B cell (primary cell): ENCODE results near the gene POFUT1. TPM values are rescaled to one million over a fixed set of nuclear protein-coding genes. Genes with fewer than 3 reads are reported as not detected.

ENCODE experiments used
- ATAC-seq: fragments of 200-7000 bp; cut with Tn5 transposase; one replicate; pipeline ENCODE4 v1.10.0; 2021; ENCODE audit warnings: low read depth, mild to moderate bottlenecking, moderate number of reproducible peaks, moderate library complexity
- CTCF ChIA-PET: fragments of 350-600 bp; sonication (Branson Sonifier 250); formaldehyde crosslinking; loops from one replicate; lab custom pipeline; 2021; ENCODE audit warnings: antibody characterized with exemption, inconsistent platforms; lab: Charles Lee
- POLR2A ChIA-PET: fragments of 350-600 bp; sonication (Branson Sonifier 250); formaldehyde crosslinking; loops from one replicate; lab custom pipeline; 2021; ENCODE audit warnings: antibody characterized with exemption; lab: Charles Lee
- DNase-seq: peaks from one replicate; pipeline ENCODE4 v3.0.0; 2013
- H2AFZ ChIP-seq: 2 replicates; pipeline ENCODE4 v1.6.1; 2012; ENCODE audit warnings: mild to moderate bottlenecking, low read depth, low read length; ENCODE audit not compliant: insufficient read depth, poor library complexity, severe bottlenecking
- H3K27ac ChIP-seq, 2 donors: 1 replicate in 1 of 2; 2 replicates in 1 of 2; pipeline ENCODE4 v1.5.1; 2012 to 2013; ENCODE audit warnings: low read length in 2 of 2, mild to moderate bottlenecking in 2 of 2, moderate library complexity in 1 of 2
- H3K27me3 ChIP-seq, 4 experiments: fragments of 200-600 bp in 1 of 4; sonication (generic) in 1 of 4; replicated peaks in 1 of 4; 1 replicate in 2 of 4; 2 replicates in 2 of 4; pipeline versions ENCODE4 v1.6.1 to v1.7.0; 2013 to 2016; ENCODE audit warnings: low read length in 3 of 4, mild to moderate bottlenecking in 2 of 4, mixed read lengths in 1 of 4, moderate library complexity in 1 of 4; ENCODE audit not compliant: insufficient read depth in 4 of 4, control insufficient read depth in 3 of 4; ENCODE audit errors: control extremely low read depth in 1 of 4
- H3K36me3 ChIP-seq, 2 experiments: replicated peaks in 1 of 2; 1 replicate in 1 of 2; 2 replicates in 1 of 2; pipeline versions ENCODE4 v1.6.1 to v1.7.1; 2013; ENCODE audit warnings: low read length in 1 of 2; ENCODE audit not compliant: insufficient read depth in 2 of 2, control insufficient read depth in 1 of 2; ENCODE audit errors: control extremely low read depth in 1 of 2, extremely low read depth in 1 of 2
- H3K4me1 ChIP-seq, 2 donors: fragments of 200-600 bp in 1 of 2; sonication (generic) in 1 of 2; 1 replicate in 1 of 2; 2 replicates in 1 of 2; pipeline versions ENCODE4 v1.5.1 to v1.6.1; 2013 to 2017; ENCODE audit warnings: low read length in 2 of 2; ENCODE audit not compliant: control insufficient read depth in 2 of 2, insufficient read depth in 2 of 2
- H3K4me2 ChIP-seq: replicated peaks from 2 replicates; pipeline ENCODE3; 2012; ENCODE audit warnings: mild to moderate bottlenecking, low read depth, low read length; ENCODE audit not compliant: poor library complexity, severe bottlenecking
- H3K4me3 ChIP-seq, 5 experiments: fragments of 200-600 bp in 1 of 5; sonication (generic) in 1 of 5; 1 replicate in 3 of 5; 2 replicates in 2 of 5; pipeline versions ENCODE4 v1.5.1 to v1.7.0; 2011 to 2016; ENCODE audit warnings: low read length in 4 of 5, mild to moderate bottlenecking in 4 of 5, low read depth in 2 of 5, control low read depth in 1 of 5, moderate library complexity in 1 of 5; ENCODE audit not compliant: insufficient read depth in 1 of 5; ENCODE audit errors: control extremely low read depth in 1 of 5, extremely low read depth in 1 of 5
- H3K79me2 ChIP-seq: fragments of 200-600 bp; sonication (generic); one replicate; pipeline ENCODE4 v1.6.0; 2016; ENCODE audit warnings: low read length; ENCODE audit not compliant: control insufficient read depth, insufficient read depth
- H3K9ac ChIP-seq: fragments of 200-600 bp; sonication (generic); 2 replicates; pipeline ENCODE4 v1.6.1; 2017; ENCODE audit warnings: mild to moderate bottlenecking, low read length, moderate library complexity
- H3K9me3 ChIP-seq, 3 donors: one replicate each; pipeline versions ENCODE4 v1.6.1 to v1.7.1; 2013; ENCODE audit warnings: low read length in 2 of 3; ENCODE audit not compliant: control insufficient read depth in 2 of 3, insufficient read depth in 1 of 3; ENCODE audit errors: control extremely low read depth in 1 of 3
- H4K20me1 ChIP-seq: 2 replicates; pipeline ENCODE4 v1.6.0; 2012; ENCODE audit warnings: mild to moderate bottlenecking, low read length; ENCODE audit not compliant: insufficient read depth, control insufficient read depth, poor library complexity, severe bottlenecking
- H3K27ac Mint-ChIP-seq: one replicate; pipeline ENCODE4 v1.8.0; 2021; ENCODE audit warnings: mixed read lengths
- H3K27me3 Mint-ChIP-seq: one replicate; pipeline ENCODE4 v1.8.0; 2021; ENCODE audit warnings: mixed read lengths
- H3K4me1 Mint-ChIP-seq: one replicate; pipeline ENCODE4 v1.8.0; 2021; ENCODE audit warnings: mixed read lengths
- H3K4me3 Mint-ChIP-seq: one replicate; pipeline ENCODE4 v1.8.0; 2021; ENCODE audit warnings: mixed read lengths
- H3K9me3 Mint-ChIP-seq: one replicate; pipeline ENCODE4 v1.8.0; 2022; ENCODE audit warnings: mixed read lengths; ENCODE audit not compliant: insufficient read depth
- EZH2 ChIP-seq: IDR thresholded peaks from 2 replicates; pipeline ENCODE4 v1.6.1; 2012; ENCODE audit warnings: borderline replicate concordance, low read depth, mild to moderate bottlenecking, moderate library complexity, low read length; ENCODE audit not compliant: insufficient read depth, poor library complexity, severe bottlenecking
- WGBS: methylation state at CpG from one replicate; pipeline ENCODE4 v1.1.5; 2013; ENCODE audit warnings: missing lambda C conversion rate; ENCODE audit not compliant: insufficient coverage; 5-methylcytosine and 5-hydroxymethylcytosine counted together
- intact Hi-C: fragments of 100-400 bp; cut with micrococcal nuclease; formaldehyde crosslinking; loops from one replicate; pipeline ENCODE4 v1.10.0; 2022
- polyA plus RNA-seq: library from polyadenylated mRNA; depleted of rRNA; stranded (reverse); fragments of >200 nt; gene quantifications from 2 replicates; pipeline ENCODE4 v1.2.3, GENCODE V29; 2012
- total RNA-seq, 2 donors: library from RNA; stranded (reverse); fragments of 120-200 nt in 1 of 2; gene quantifications; 1 replicate in 1 of 2; 2 replicates in 1 of 2; pipeline versions ENCODE4 v1.2.3 to v1.2.4, GENCODE V29; 2013 to 2022
- TF ChIP-seq, protein P1 (sequence below): fragments of 200-600 bp; IDR thresholded peaks from one replicate; pipeline ENCODE4 v1.8.0; 2022; ENCODE audit warnings: antibody characterized with exemption, mild to moderate bottlenecking

The POFUT1 gene
- total and polyA plus RNA-seq, 2 donors (not counting 1 experiment from before 2014, with no cell fraction given), result 7.8 to 18.1 TPM

- H3K27me3 Mint-ChIP-seq, result no peaks in the 10 kb centered on the region
- POLR2A ChIA-PET, result no interaction called here
- CTCF ChIA-PET, result no interaction called here
These were observed 18.7 kb downstream of the POFUT1 start for GRCh38 chr20:32226391-32226790.

GRCh38 chr20:32227306-32227705 lies 19.6 kb downstream of the POFUT1 start:
- Mint-ChIP-seq H3K27ac (no peak overlapping the region), H3K4me3 (no peak overlapping the region), H3K9me3 (no peaks in the 10 kb centered on the region), H3K27me3 (no peaks in the 10 kb centered on the region), H3K4me1 (peaks cover 6% of the 10 kb centered on the region)
- peaks cover 0 to 55% of the 10 kb centered on the region in 2 experiments for H3K36me3 ChIP-seq
- intact Hi-C loops, result no loop called here
- no peak overlapping the region for H3K4me2 ChIP-seq
- H3K27me3 ChIP-seq, result no peaks in the 10 kb centered on the region
- no peak overlapping the region for H3K4me3 ChIP-seq
- no peaks in the 10 kb centered on the region for H3K79me2 ChIP-seq
- ATAC-seq (no peak), DNase-seq (no peak)
- H3K27ac ChIP-seq, result no peak overlapping the region
- POLR2A ChIA-PET, result no interaction called here
- 100% methylated on average over 3 of the region's 7 CpGs for WGBS
- H3K9me3 ChIP-seq, result no peaks in the 10 kb centered on the region
- H3K9ac ChIP-seq, result no peak overlapping the region
- TF ChIP-seq EZH2, result no peak
- TF ChIP-seq, protein P1, sequence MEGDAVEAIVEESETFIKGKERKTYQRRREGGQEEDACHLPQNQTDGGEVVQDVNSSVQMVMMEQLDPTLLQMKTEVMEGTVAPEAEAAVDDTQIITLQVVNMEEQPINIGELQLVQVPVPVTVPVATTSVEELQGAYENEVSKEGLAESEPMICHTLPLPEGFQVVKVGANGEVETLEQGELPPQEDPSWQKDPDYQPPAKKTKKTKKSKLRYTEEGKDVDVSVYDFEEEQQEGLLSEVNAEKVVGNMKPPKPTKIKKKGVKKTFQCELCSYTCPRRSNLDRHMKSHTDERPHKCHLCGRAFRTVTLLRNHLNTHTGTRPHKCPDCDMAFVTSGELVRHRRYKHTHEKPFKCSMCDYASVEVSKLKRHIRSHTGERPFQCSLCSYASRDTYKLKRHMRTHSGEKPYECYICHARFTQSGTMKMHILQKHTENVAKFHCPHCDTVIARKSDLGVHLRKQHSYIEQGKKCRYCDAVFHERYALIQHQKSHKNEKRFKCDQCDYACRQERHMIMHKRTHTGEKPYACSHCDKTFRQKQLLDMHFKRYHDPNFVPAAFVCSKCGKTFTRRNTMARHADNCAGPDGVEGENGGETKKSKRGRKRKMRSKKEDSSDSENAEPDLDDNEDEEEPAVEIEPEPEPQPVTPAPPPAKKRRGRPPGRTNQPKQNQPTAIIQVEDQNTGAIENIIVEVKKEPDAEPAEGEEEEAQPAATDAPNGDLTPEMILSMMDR, result no peak
- H4K20me1 ChIP-seq, result no peaks in the 10 kb centered on the region
- H2AFZ ChIP-seq, result no peak overlapping the region
- peaks cover 4 to 7% of the 10 kb centered on the region in 2 donors for H3K4me1 ChIP-seq
- CTCF ChIA-PET, result no interaction called here

More at GRCh38 chr20:32226391-32226790, 18.7 kb downstream of the POFUT1 start:
- ATAC-seq, result no peak
- Histone ChIP-seq H3K4me1 (no peaks in the 10 kb centered on the region), H3K79me2 (no peaks in the 10 kb centered on the region), H3K27me3 (no peaks in the 10 kb centered on the region), H4K20me1 (no peaks in the 10 kb centered on the region), H3K36me3 (peaks cover 0 to 54% of the 10 kb centered on the region in 2 experiments), H2AFZ (no peak overlapping the region), H3K4me3 (no peak overlapping the region), H3K4me2 (no peak overlapping the region), H3K9me3 (no peaks in the 10 kb centered on the region), H3K9ac (no peak overlapping the region), H3K27ac (no peak overlapping the region)
- H3K4me1 Mint-ChIP-seq, result no peaks in the 10 kb centered on the region
- H3K4me3 Mint-ChIP-seq, result no peak overlapping the region
- WGBS, result no CpG with 5 or more reads among the region's 1 CpG
- no peak overlapping the region for H3K27ac Mint-ChIP-seq
- no peaks in the 10 kb centered on the region for H3K9me3 Mint-ChIP-seq
- no peak for DNase-seq
- TF ChIP-seq, protein P1, result no peak
- TF ChIP-seq EZH2, result no peak
- intact Hi-C loops, result no loop called here
